Measurements from ENCODE around the gene PARVA. TPM values are rescaled to one million over a fixed set of nuclear protein-coding genes. Genes with fewer than 3 reads are reported as not detected.

PARVA gene
- total RNA-seq, 1 experiment from 2014 or later = 18.1 TPM

DNA sequence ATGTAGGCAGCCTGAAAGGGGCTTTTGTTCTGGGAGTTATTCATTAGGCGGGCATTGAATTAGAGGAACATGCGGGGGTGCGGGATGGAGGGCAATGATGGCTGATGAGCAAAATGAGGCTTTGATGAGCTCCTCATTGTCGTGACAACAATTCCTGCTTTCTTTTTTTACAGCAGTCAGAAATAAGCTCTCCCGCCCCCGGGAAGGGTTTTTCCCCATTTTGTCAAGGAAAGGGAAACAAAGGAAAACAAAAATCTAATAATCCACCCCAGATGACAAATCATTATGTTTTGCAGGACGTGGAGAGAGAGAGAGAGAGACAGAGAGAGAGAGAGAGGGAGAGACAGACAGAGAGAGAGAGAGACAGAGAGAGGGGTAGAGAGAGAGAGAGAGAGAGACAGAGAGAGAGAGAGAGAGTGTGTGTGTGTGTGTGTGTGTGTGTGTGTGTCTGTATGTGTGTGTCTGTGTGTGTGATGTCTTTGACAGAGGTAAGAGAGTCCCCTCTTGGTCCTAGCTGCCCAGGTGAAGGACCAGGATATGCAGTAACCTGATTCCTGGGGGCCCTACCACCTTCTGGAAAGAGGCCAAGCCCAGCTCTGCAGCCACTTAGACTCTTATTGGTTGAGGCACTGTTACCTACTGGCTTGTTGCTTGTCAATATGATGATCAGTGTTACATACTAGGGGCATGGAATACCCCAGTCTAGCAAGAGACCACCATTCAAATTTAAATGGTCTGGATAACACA lies 46.7 kb upstream of the PARVA start:
- Histone ChIP-seq H2BK20ac (ENCODE audit: low read depth, low read length, poor library complexity, severe bottlenecking) (no peak overlapping the region), H2AK5ac (ENCODE audit: insufficient read length, low read length) (no peak overlapping the region), H3K14ac (ENCODE audit: insufficient read depth, low read length) (no peak overlapping the region), H3K23me2 (ENCODE audit: insufficient read length, low read depth, low read length, poor library complexity, severe bottlenecking) (no peaks in the 10 kb centered on the region), H2BK120ac (ENCODE audit: low read depth, low read length, poor library complexity, severe bottlenecking) (no peak overlapping the region), H3K27ac (ENCODE audit: insufficient read length, low read depth, low read length) (no peak overlapping the region), H3K79me2 (ENCODE audit: insufficient read depth, low read length) (no peaks in the 10 kb centered on the region), H3K4me1 (ENCODE audit: insufficient read depth, low read length) (no peaks in the 10 kb centered on the region; the same call in 1 of the 2 replicates), H4K20me1 (ENCODE audit: control insufficient read depth, insufficient read depth, insufficient read length) (no peaks in the 10 kb centered on the region), H3T11ph (ENCODE audit: low read length) (no peak overlapping the region), H4K5ac (ENCODE audit: insufficient read length, low read depth, low read length) (no peak overlapping the region), H3K79me1 (ENCODE audit: insufficient read depth, low read depth, low read length, poor library complexity, severe bottlenecking) (no peaks in the 10 kb centered on the region), H3K4me2 (ENCODE audit: insufficient read depth, insufficient read length, low read length) (no peak overlapping the region), H3K56ac (ENCODE audit: insufficient read length, low read depth, low read length) (no peak overlapping the region), H2BK15ac (ENCODE audit: low read depth, low read length) (no peak overlapping the region), H3K9me3 (ENCODE audit: control insufficient read depth, low read depth, low read length) (no peaks in the 10 kb centered on the region), H4K91ac (ENCODE audit: insufficient read length, low read depth, low read length) (no peak overlapping the region), H2AFZ (ENCODE audit: low read length) (no peak overlapping the region), H4K8ac (replicated peaks; ENCODE audit: insufficient read length, low read depth, low read length) (no peak overlapping the region), H3K18ac (ENCODE audit: insufficient read length, low read depth, low read length) (no peak overlapping the region), H3K9ac (ENCODE audit: extremely low read depth, insufficient read length, low read length) (no peak overlapping the region), H3K23ac (ENCODE audit: insufficient read length, low read depth, low read length) (no peak overlapping the region), H3K4ac (ENCODE audit: low read depth, low read length) (no peak overlapping the region), H3K27me3 (ENCODE audit: insufficient read depth, low read length) (no peaks in the 10 kb centered on the region), H2BK12ac (ENCODE audit: insufficient read length, low read depth, low read length) (no peak overlapping the region), H2BK5ac (ENCODE audit: insufficient read length, low read length) (no peak overlapping the region)
- TF ChIP-seq CTCF (conservative IDR thresholded peaks at IDR 0.05) = no peak
- H3K4me3 Mint-ChIP-seq = 0 out of 5 replicates have a peak overlapping the region, but pooled peaks of 1 of the 2 experiments have one; percentile 15
- WGBS (ENCODE audit: extremely low coverage, insufficient read length, low lambda C conversion rate) = no CpG with 5 or more reads among the region's 7 CpGs
- peak; percentile 43 for DNase-seq
- H3K36me3 Mint-ChIP-seq (ENCODE audit: insufficient read depth in 1 of 3, low read depth in 3 of 3) = no peaks in the 10 kb centered on the region
- peaks cover 5% of the 10 kb centered on the region; the same call in 1 of the 2 replicates for H3K27me3 Mint-ChIP-seq (ENCODE audit: low read depth)
- H3K27ac Mint-ChIP-seq = peak overlapping the region in 1 of 3 experiments; percentile 39; a peak in 1 of 7 replicates
- peaks cover 0 to under 1% of the 10 kb centered on the region in 2 experiments; a peak in 3 of 5 replicates for H3K9me3 Mint-ChIP-seq
- H3K4me1 Mint-ChIP-seq = peaks cover 11 to 17% of the 10 kb centered on the region in 2 experiments
